ENCODE results near the gene CCDC192.
"Not testable (repeated sequence)": the region's sequence is repeated elsewhere in the genome, so short reads cannot be mapped to it uniquely, and the experiment has no call there.

CCDC192 gene

GRCh38 chr5:127770272-127770671 lies 67.1 kb downstream of the CCDC192 start:
- no peaks in the 10 kb centered on the region for H3K4me1 ChIP-seq (ENCODE audit: insufficient read depth, low read length)
- H3K9me3 ChIP-seq (ENCODE audit: low read length), result no peaks in the 10 kb centered on the region
- H3K27ac ChIP-seq (ENCODE audit: low read depth, low read length), result no peak overlapping the region
- no peaks in the 10 kb centered on the region for H3K27me3 ChIP-seq (ENCODE audit: control insufficient read depth in 1 of 2, insufficient read depth in 2 of 2, low read length in 2 of 2)
- no peak overlapping the region for H3K9ac ChIP-seq (ENCODE audit: low read length)
- no peak overlapping the region for H3K4me3 ChIP-seq (ENCODE audit: low read depth in 1 of 2, low read length in 2 of 2)
- no peaks in the 10 kb centered on the region for H3K36me3 ChIP-seq (ENCODE audit: insufficient read depth, low read length)

- no peaks in the 10 kb centered on the region for H3K27me3 ChIP-seq (ENCODE audit: control insufficient read depth in 1 of 2, insufficient read depth in 2 of 2, low read length in 2 of 2)
- H3K36me3 ChIP-seq (ENCODE audit: insufficient read depth, low read length), result no peaks in the 10 kb centered on the region
- no peak overlapping the region for H3K4me3 ChIP-seq (ENCODE audit: low read depth in 1 of 2, low read length in 2 of 2)
- no peaks in the 10 kb centered on the region for H3K4me1 ChIP-seq (ENCODE audit: insufficient read depth, low read length)
- no peaks in the 10 kb centered on the region for H3K9me3 ChIP-seq (ENCODE audit: low read length)
- no peak overlapping the region for H3K27ac ChIP-seq (ENCODE audit: low read depth, low read length)
- H3K9ac ChIP-seq (ENCODE audit: low read length), result no peak overlapping the region
Measured at GRCh38 chr5:127772531-127772930, 69.3 kb downstream of the CCDC192 start.

DNA sequence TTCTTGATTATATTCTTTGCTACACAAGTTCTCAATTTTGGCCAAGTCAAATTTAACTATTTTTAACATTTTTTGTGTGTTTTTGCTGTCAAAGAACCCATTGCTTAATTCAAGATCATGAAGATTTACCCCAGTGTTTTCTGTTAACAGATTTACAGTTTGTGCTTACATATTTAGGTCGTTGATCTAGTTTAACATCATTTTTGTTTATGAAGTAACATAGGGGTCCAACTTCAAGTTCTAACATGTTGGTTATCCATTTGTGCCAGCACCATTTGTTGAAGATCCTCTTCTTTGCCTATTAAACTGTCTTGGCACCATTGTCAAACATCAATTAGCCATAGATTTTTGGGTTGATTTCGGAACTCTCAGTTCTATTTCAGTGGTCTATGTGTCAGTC lies 71.0 kb downstream of the CCDC192 start:
- Histone ChIP-seq H3K4me1 (ENCODE audit: insufficient read depth, low read length) (no peaks in the 10 kb centered on the region), H3K9me3 (ENCODE audit: low read length) (no peaks in the 10 kb centered on the region)

DNA sequence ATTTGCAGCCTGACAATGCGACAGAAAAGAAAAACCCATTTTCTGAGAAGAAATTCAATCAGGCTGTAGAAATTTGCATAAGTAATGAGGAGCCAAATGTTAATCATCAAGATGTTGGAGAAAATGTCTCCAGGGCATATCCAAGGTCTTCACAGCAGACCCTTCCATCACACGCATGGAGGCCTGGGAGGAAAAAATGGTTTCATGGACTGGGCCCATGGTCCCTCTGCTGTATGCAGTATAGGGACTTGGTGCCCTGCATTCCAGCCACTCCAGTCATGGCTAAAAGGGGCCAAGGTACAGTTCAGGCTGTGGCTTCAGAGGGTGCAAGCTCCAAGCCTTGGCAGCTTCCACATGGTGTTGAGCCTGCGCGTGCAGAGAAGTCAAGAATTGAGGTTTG lies 73.3 kb downstream of the CCDC192 start:
- no peaks in the 10 kb centered on the region for H3K27me3 ChIP-seq (ENCODE audit: control insufficient read depth in 1 of 2, insufficient read depth in 2 of 2, low read length in 2 of 2)

More for the DNA sequence above, 71.0 kb downstream of the CCDC192 start:
- Histone ChIP-seq H3K9ac (ENCODE audit: low read length) (no peak overlapping the region), H3K27me3 (ENCODE audit: control insufficient read depth in 1 of 2, insufficient read depth in 2 of 2, low read length in 2 of 2) (no peaks in the 10 kb centered on the region), H3K27ac (ENCODE audit: low read depth, low read length) (no peak overlapping the region), H3K4me3 (ENCODE audit: low read depth in 1 of 2, low read length in 2 of 2) (no peak overlapping the region), H3K36me3 (ENCODE audit: insufficient read depth, low read length) (no peaks in the 10 kb centered on the region)

GRCh38 chr5:127777957-127778356 lies 74.8 kb downstream of the CCDC192 start:
- Histone ChIP-seq H3K36me3 (ENCODE audit: insufficient read depth, low read length) (no peaks in the 10 kb centered on the region), H3K4me1 (ENCODE audit: insufficient read depth, low read length) (no peaks in the 10 kb centered on the region), H3K9ac (ENCODE audit: low read length) (no peak overlapping the region), H3K27ac (ENCODE audit: low read depth, low read length) (no peak overlapping the region), H3K4me3 (ENCODE audit: low read depth in 1 of 2, low read length in 2 of 2) (no peak overlapping the region), H3K27me3 (ENCODE audit: control insufficient read depth in 1 of 2, insufficient read depth in 2 of 2, low read length in 2 of 2) (no peaks in the 10 kb centered on the region), H3K9me3 (ENCODE audit: low read length) (no peaks in the 10 kb centered on the region)

More for the DNA sequence above, 73.3 kb downstream of the CCDC192 start:
- Histone ChIP-seq H3K27ac (ENCODE audit: low read depth, low read length) (no peak overlapping the region), H3K36me3 (ENCODE audit: insufficient read depth, low read length) (no peaks in the 10 kb centered on the region), H3K4me3 (ENCODE audit: low read depth in 1 of 2, low read length in 2 of 2) (no peak overlapping the region), H3K4me1 (ENCODE audit: insufficient read depth, low read length) (no peaks in the 10 kb centered on the region), H3K9ac (ENCODE audit: low read length) (no peak overlapping the region), H3K9me3 (ENCODE audit: low read length) (no peaks in the 10 kb centered on the region)

DNA sequence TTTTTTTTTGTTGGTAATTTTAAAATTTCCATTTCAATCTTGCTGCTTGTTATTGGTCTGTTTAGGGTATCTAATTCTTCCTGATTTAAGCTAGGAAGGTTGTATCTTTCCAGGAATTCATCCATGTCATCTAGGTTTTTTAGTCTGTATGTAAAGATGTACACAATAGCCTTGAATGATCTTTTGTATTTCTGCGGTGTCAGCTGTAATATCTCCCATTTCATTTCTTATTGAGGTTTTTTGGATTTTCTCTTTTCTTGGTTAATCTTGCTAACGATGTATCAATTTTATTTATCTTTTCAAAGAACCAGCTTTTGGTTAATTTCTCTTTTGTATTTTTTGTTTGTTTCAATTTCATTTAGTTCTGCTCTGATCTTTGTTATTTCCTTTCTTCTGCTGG lies 79.3 kb downstream of the CCDC192 start:
- H3K4me1 ChIP-seq (ENCODE audit: insufficient read depth, low read length); H3K9ac ChIP-seq (ENCODE audit: low read length); H3K9me3 ChIP-seq (ENCODE audit: low read length); H3K27ac ChIP-seq (ENCODE audit: low read depth, low read length); H3K36me3 ChIP-seq (ENCODE audit: insufficient read depth, low read length); H3K4me3 ChIP-seq (ENCODE audit: low read depth in 1 of 2, low read length in 2 of 2); H3K27me3 ChIP-seq (ENCODE audit: control insufficient read depth in 1 of 2, insufficient read depth in 2 of 2, low read length in 2 of 2): not testable (repeated sequence)

DNA sequence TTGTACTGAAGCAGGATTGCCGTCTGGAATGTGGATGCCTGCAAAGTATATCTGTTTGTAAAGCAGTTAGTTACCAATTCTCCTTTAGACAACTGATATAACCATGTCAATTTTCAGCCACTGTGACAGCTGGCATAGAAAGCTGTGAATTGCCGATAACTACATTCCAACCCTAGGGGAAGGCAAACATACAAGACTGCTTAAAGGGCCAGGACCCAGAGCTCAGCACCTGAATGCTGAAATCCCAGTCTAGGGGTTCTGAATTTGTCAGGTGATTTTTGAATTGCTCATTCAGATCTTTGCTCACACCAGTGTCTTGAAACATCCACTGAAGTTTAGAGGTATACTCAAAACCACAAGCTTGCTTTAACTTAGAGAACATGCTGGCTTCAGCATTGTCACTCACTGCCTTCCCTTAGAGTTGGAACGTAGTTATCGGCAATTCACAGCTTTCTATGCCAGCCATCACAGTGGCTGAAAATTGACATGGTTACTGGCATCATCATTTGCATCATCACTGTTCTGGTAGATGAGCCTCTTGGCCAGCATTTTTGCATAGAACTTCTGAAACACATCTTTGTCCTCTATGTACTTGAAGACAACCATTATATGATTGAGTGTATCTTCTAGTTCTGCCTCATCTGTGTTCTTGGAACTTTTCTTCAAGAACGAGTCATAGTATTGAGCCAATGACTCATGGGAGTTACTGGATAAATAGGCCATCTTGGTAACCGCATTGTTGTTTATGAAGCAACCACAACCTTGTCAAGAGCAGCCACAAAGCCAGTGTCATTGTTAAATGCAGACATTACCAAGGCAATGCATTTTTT lies 82.1 kb downstream of the CCDC192 start:
- Histone ChIP-seq H3K9me3 (ENCODE audit: low read length) (no peaks in the 10 kb centered on the region), H3K36me3 (ENCODE audit: insufficient read depth, low read length) (no peaks in the 10 kb centered on the region), H3K4me1 (ENCODE audit: insufficient read depth, low read length) (no peaks in the 10 kb centered on the region), H3K9ac (ENCODE audit: low read length) (no peak overlapping the region), H3K4me3 (ENCODE audit: low read depth in 1 of 2, low read length in 2 of 2) (no peak overlapping the region), H3K27ac (ENCODE audit: low read depth, low read length) (no peak overlapping the region), H3K27me3 (ENCODE audit: control insufficient read depth in 1 of 2, insufficient read depth in 2 of 2, low read length in 2 of 2) (no peaks in the 10 kb centered on the region)

DNA sequence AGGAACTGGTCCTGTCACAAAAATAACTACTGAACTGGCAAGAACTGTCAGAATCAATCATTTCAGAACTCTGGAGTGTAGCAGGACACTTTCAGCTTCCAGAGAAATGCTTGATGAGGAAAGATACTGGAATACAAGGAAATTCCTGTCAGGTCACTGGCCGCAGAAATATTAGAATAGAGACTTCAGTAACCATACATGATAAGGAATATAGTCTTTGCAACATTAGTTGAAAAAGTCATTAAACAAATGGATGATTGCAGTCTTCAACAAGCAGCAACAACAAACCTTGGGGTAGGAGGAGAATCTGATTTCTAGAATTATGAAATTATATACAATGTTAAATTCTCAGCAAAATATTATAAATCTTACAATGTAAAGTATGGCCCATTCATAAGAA lies 88.2 kb downstream of the CCDC192 start:
- H3K4me3 ChIP-seq (ENCODE audit: low read depth in 1 of 2, low read length in 2 of 2), result no peak overlapping the region

DNA sequence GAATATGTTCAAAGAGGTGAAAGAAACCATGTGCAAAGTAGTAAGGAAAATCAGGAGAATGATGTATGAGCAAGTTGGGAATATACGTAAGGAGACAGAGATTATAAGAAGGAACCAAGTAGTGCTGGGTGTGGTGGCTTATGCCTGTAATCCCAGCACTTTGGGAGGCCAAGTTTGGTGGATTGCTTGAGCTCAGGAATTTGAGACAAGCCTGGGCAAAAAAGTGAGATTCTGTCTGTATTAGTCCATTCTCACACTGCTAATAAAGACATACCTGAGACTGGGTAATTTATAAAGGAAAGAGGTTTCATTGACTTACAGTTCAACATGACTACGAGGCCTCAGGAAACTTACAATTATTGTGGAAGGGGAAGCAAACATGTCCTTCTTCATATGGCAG lies 88.7 kb downstream of the CCDC192 start:
- not testable (repeated sequence) for H3K36me3 ChIP-seq (ENCODE audit: insufficient read depth, low read length); H3K27me3 ChIP-seq (ENCODE audit: control insufficient read depth in 1 of 2, insufficient read depth in 2 of 2, low read length in 2 of 2); H3K9ac ChIP-seq (ENCODE audit: low read length); H3K9me3 ChIP-seq (ENCODE audit: low read length); H3K4me1 ChIP-seq (ENCODE audit: insufficient read depth, low read length); H3K27ac ChIP-seq (ENCODE audit: low read depth, low read length); H3K4me3 ChIP-seq (ENCODE audit: low read depth in 1 of 2, low read length in 2 of 2)

More for the DNA sequence above, 88.2 kb downstream of the CCDC192 start:
- Histone ChIP-seq H3K9ac (ENCODE audit: low read length) (no peak overlapping the region), H3K36me3 (ENCODE audit: insufficient read depth, low read length) (no peaks in the 10 kb centered on the region), H3K9me3 (ENCODE audit: low read length) (no peaks in the 10 kb centered on the region), H3K27ac (ENCODE audit: low read depth, low read length) (no peak overlapping the region), H3K4me1 (ENCODE audit: insufficient read depth, low read length) (no peaks in the 10 kb centered on the region), H3K27me3 (ENCODE audit: control insufficient read depth in 1 of 2, insufficient read depth in 2 of 2, low read length in 2 of 2) (no peaks in the 10 kb centered on the region)

DNA sequence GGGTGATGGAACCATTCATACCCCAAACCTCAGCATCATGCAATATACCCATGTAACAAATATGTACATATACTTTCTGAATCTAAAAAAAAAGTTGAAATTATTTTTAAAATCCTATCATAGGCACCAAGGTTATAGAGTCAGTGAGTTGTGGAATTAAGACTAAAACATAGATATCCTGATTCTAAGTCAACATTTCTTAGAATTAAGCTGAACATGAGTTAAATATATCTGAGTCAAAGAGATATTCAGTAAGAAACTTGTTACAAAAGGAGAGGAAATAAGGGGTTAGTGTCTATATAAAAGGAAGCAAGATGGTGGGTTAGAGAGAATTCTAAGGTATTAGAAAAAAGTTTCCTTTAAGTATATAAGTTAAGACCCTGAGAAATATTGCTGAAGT lies 89.9 kb downstream of the CCDC192 start:
- Histone ChIP-seq H3K27ac (ENCODE audit: low read depth, low read length) (no peak overlapping the region), H3K27me3 (ENCODE audit: control insufficient read depth in 1 of 2, insufficient read depth in 2 of 2, low read length in 2 of 2) (no peaks in the 10 kb centered on the region), H3K4me1 (ENCODE audit: insufficient read depth, low read length) (no peaks in the 10 kb centered on the region), H3K4me3 (ENCODE audit: low read depth in 1 of 2, low read length in 2 of 2) (no peak overlapping the region), H3K9ac (ENCODE audit: low read length) (no peak overlapping the region), H3K36me3 (ENCODE audit: insufficient read depth, low read length) (no peaks in the 10 kb centered on the region), H3K9me3 (ENCODE audit: low read length) (no peaks in the 10 kb centered on the region)

DNA sequence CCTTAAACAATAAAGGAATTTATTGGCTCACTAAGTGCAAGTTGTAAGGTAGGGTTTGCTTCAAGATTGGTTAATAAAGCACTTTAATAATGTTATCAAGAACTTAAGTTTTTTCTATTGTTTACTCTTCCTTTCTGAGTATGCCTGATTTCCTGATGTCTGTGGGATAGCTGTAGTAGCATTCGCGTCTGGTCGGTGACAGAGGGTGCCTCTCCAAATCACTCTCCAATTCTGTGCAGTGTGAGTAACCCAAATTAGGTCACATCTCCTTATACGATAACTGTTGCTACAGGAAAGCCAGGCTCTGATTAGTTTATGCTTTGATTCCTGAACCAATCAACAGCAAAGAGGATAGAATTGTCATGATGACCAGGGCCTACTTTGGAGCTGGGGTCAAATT lies 90.7 kb downstream of the CCDC192 start:
- H3K27me3 ChIP-seq (ENCODE audit: control insufficient read depth in 1 of 2, insufficient read depth in 2 of 2, low read length in 2 of 2), result no peaks in the 10 kb centered on the region
- no peaks in the 10 kb centered on the region for H3K9me3 ChIP-seq (ENCODE audit: low read length)
- no peak overlapping the region for H3K4me3 ChIP-seq (ENCODE audit: low read depth in 1 of 2, low read length in 2 of 2)
- no peaks in the 10 kb centered on the region for H3K4me1 ChIP-seq (ENCODE audit: insufficient read depth, low read length)
- H3K9ac ChIP-seq (ENCODE audit: low read length), result no peak overlapping the region
- no peaks in the 10 kb centered on the region for H3K36me3 ChIP-seq (ENCODE audit: insufficient read depth, low read length)
- H3K27ac ChIP-seq (ENCODE audit: low read depth, low read length), result no peak overlapping the region

GRCh38 chr5:127796211-127796610 lies 93.0 kb downstream of the CCDC192 start:
- no peak overlapping the region for H3K9ac ChIP-seq (ENCODE audit: low read length)
- H3K27ac ChIP-seq (ENCODE audit: low read depth, low read length), result no peak overlapping the region
- no peaks in the 10 kb centered on the region for H3K27me3 ChIP-seq (ENCODE audit: control insufficient read depth in 1 of 2, insufficient read depth in 2 of 2, low read length in 2 of 2)
- no peaks in the 10 kb centered on the region for H3K4me1 ChIP-seq (ENCODE audit: insufficient read depth, low read length)
- H3K4me3 ChIP-seq (ENCODE audit: low read depth in 1 of 2, low read length in 2 of 2), result no peak overlapping the region
- no peaks in the 10 kb centered on the region for H3K36me3 ChIP-seq (ENCODE audit: insufficient read depth, low read length)
- H3K9me3 ChIP-seq (ENCODE audit: low read length), result no peaks in the 10 kb centered on the region
